ENCODE measurements around the gene NAPSA.
"Not testable (repeated sequence)": the region's sequence is repeated elsewhere in the genome, so short reads cannot be mapped to it uniquely, and the experiment has no call there.

NAPSA gene

DNA sequence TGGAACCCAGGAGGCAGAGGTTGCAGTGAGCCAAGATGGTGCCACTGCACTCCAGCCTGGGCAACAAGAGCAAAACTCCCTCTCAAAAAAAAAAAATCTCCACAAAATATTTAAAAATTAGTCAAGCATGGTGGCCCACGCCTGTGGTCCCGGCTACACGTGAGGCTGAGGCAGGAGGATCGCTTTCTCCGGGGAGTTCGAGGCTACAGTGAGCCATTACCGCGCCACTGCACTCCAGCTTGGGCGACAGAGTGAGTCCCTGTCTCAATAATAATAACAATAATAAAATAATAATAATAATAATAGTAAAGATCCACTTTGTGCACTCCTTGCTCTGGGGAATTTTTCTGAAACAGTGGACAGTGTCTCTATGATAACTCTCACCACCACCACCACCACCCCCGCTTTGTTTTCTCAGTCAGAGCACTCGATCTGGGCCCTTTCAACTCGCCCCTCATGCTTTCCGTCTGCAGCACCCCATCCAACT is 8.7 kb downstream of the NAPSA start:
- H3K9ac ChIP-seq (ENCODE audit: low read length) = peak overlapping the region; percentile 100

GRCh38 chr19:50353487-50353880 is 12.0 kb downstream of the NAPSA start:
- not testable (repeated sequence) for H3K36me3 ChIP-seq (replicated peaks; ENCODE audit: low read depth, low read length); H2AFZ ChIP-seq (ENCODE audit: low read depth, low read length); H3K27ac ChIP-seq (ENCODE audit: low read length); H3K4me2 ChIP-seq (ENCODE audit: low read length); H3K9me3 ChIP-seq (ENCODE audit: insufficient read depth, low read length); H4K20me1 ChIP-seq (ENCODE audit: insufficient read depth, low read length); H3K9ac ChIP-seq (ENCODE audit: low read length); H3K27me3 ChIP-seq (ENCODE audit: low read depth, low read length); H3K4me3 ChIP-seq (ENCODE audit: low read length)
- Histone ChIP-seq H3K79me2 (ENCODE audit: low read length) (peaks cover 16% of the 10 kb centered on the region), H3K4me1 (ENCODE audit: low read length) (peaks cover 58% of the 10 kb centered on the region)

More for the DNA sequence above, 8.7 kb downstream of the NAPSA start:
- peak overlapping the region; percentile 98 for H3K4me3 ChIP-seq (ENCODE audit: low read length)
- H3K27ac ChIP-seq (ENCODE audit: low read length) = peak overlapping the region; percentile 90
- H3K36me3 ChIP-seq (replicated peaks; ENCODE audit: low read depth, low read length) = peaks cover 8% of the 10 kb centered on the region
- H3K4me1 ChIP-seq (ENCODE audit: low read length) = peaks cover 57% of the 10 kb centered on the region
- H3K4me2 ChIP-seq (ENCODE audit: low read length) = peak overlapping the region; percentile 100
- no peaks in the 10 kb centered on the region for H3K27me3 ChIP-seq (ENCODE audit: low read depth, low read length)
- no peak for TF ChIP-seq EZH2phosphoT487 (IDR thresholded peaks at IDR 0.05; ENCODE audit: low read depth)
- TF ChIP-seq, protein P1, sequence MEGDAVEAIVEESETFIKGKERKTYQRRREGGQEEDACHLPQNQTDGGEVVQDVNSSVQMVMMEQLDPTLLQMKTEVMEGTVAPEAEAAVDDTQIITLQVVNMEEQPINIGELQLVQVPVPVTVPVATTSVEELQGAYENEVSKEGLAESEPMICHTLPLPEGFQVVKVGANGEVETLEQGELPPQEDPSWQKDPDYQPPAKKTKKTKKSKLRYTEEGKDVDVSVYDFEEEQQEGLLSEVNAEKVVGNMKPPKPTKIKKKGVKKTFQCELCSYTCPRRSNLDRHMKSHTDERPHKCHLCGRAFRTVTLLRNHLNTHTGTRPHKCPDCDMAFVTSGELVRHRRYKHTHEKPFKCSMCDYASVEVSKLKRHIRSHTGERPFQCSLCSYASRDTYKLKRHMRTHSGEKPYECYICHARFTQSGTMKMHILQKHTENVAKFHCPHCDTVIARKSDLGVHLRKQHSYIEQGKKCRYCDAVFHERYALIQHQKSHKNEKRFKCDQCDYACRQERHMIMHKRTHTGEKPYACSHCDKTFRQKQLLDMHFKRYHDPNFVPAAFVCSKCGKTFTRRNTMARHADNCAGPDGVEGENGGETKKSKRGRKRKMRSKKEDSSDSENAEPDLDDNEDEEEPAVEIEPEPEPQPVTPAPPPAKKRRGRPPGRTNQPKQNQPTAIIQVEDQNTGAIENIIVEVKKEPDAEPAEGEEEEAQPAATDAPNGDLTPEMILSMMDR (IDR thresholded peaks at IDR 0.05; ENCODE audit: low read depth, low read length) = no peak
- H4K20me1 ChIP-seq (ENCODE audit: insufficient read depth, low read length) = no peaks in the 10 kb centered on the region
- no peaks in the 10 kb centered on the region for H3K79me2 ChIP-seq (ENCODE audit: low read length)
- H3K9me3 ChIP-seq (ENCODE audit: insufficient read depth, low read length) = no peaks in the 10 kb centered on the region
- no peak overlapping the region for H2AFZ ChIP-seq (ENCODE audit: low read depth, low read length)

GRCh38 chr19:50352242-50352641 is 13.2 kb downstream of the NAPSA start:
- Histone ChIP-seq H3K27me3 (ENCODE audit: low read depth, low read length) (no peaks in the 10 kb centered on the region), H3K9me3 (ENCODE audit: insufficient read depth, low read length) (no peaks in the 10 kb centered on the region), H3K27ac (ENCODE audit: low read length) (no peak overlapping the region), H2AFZ (ENCODE audit: low read depth, low read length) (no peak overlapping the region), H3K4me2 (ENCODE audit: low read length) (no peak overlapping the region), H3K9ac (ENCODE audit: low read length) (no peak overlapping the region), H4K20me1 (ENCODE audit: insufficient read depth, low read length) (no peaks in the 10 kb centered on the region), H3K4me3 (ENCODE audit: low read length) (no peak overlapping the region), H3K79me2 (ENCODE audit: low read length) (peaks cover 16% of the 10 kb centered on the region), H3K4me1 (ENCODE audit: low read length) (peaks cover 61% of the 10 kb centered on the region), H3K36me3 (replicated peaks; ENCODE audit: low read depth, low read length) (no peaks in the 10 kb centered on the region)
- TF ChIP-seq EZH2phosphoT487 (IDR thresholded peaks at IDR 0.05; ENCODE audit: low read depth) = no peak
- TF ChIP-seq, protein P1 (IDR thresholded peaks at IDR 0.05; ENCODE audit: low read depth, low read length) = no peak

- Histone ChIP-seq H2AFZ (ENCODE audit: low read depth, low read length) (no peak overlapping the region), H3K9ac (ENCODE audit: low read length) (peak overlapping the region; percentile 71), H3K27ac (ENCODE audit: low read length) (peak overlapping the region; percentile 92), H3K4me3 (ENCODE audit: low read length) (no peak overlapping the region; the same call in 1 of the 2 replicates), H3K4me2 (ENCODE audit: low read length) (peak overlapping the region; percentile 58), H3K36me3 (replicated peaks; ENCODE audit: low read depth, low read length) (no peaks in the 10 kb centered on the region), H4K20me1 (ENCODE audit: insufficient read depth, low read length) (no peaks in the 10 kb centered on the region), H3K79me2 (ENCODE audit: low read length) (peaks cover 17% of the 10 kb centered on the region), H3K4me1 (ENCODE audit: low read length) (peaks cover 79% of the 10 kb centered on the region), H3K9me3 (ENCODE audit: insufficient read depth, low read length) (no peaks in the 10 kb centered on the region), H3K27me3 (ENCODE audit: low read depth, low read length) (no peaks in the 10 kb centered on the region)
- TF ChIP-seq, protein P1 (IDR thresholded peaks at IDR 0.05; ENCODE audit: low read depth, low read length) = no peak
- TF ChIP-seq EZH2phosphoT487 (IDR thresholded peaks at IDR 0.05; ENCODE audit: low read depth) = no peak
These were observed 16.0 kb downstream of the NAPSA start for GRCh38 chr19:50349277-50350057.

DNA sequence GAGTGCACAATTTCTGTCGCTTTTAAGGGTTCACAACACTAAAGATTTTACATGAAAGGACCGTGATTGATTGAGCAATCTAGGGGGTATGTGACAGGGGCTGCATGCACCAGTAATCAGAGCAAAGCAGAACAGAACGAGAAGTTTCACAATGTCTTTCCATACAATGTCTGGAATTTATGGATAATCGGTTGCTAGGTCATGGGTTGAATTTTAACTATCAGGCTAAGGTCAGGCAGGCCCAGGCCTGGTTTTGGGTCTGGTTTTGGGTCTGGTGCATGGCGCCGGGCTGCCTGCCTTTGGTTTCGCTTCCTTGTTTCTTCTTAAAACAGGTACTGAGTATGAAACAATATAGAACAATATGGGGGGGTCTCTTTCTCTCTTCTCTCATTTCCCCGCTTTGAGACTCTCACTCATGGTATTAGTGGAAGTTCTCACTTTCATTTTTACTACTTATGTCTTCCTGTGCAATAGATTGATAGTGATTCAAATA is 18.3 kb downstream of the NAPSA start:
- H3K9me3 ChIP-seq (ENCODE audit: insufficient read depth, low read length); H4K20me1 ChIP-seq (ENCODE audit: insufficient read depth, low read length); H3K27me3 ChIP-seq (ENCODE audit: low read depth, low read length); H2AFZ ChIP-seq (ENCODE audit: low read depth, low read length): not testable (repeated sequence)
- Histone ChIP-seq H3K4me2 (ENCODE audit: low read length) (peak overlapping the region; percentile 58), H3K27ac (ENCODE audit: low read length) (peak overlapping the region; percentile 92), H3K36me3 (replicated peaks; ENCODE audit: low read depth, low read length) (peaks cover 16% of the 10 kb centered on the region), H3K79me2 (ENCODE audit: low read length) (peaks cover 40% of the 10 kb centered on the region), H3K4me1 (ENCODE audit: low read length) (peaks cover 83% of the 10 kb centered on the region), H3K4me3 (ENCODE audit: low read length) (peak overlapping the region; percentile 18; the same call in 1 of the 2 replicates), H3K9ac (ENCODE audit: low read length) (peak overlapping the region; percentile 72)
